PC-3 (cell line): ENCODE measurements around the gene IGFALS. TPM values are rescaled to one million over a fixed set of nuclear protein-coding genes. Genes with fewer than 3 reads are reported as not detected.

Experiments
- ATAC-seq: fragments of 200-7000 bp; cut with Tn5 transposase; 2 replicates; pipeline ENCODE4 v1.9.1; 2020; ENCODE audit warnings: mild to moderate bottlenecking, moderate library complexity
- BruUV-seq: library from RNA; stranded (reverse); fragments of 400-500 nt; replicated peaks from 2 replicates; lab custom pipeline; 2021; lab: Mats Ljungman, UMichigan
- CTCF ChIA-PET: fragments of 300-600 bp; sonication (Branson Sonifier 250); formaldehyde crosslinking; loops from one replicate; lab custom pipeline; 2022; ENCODE audit warnings: antibody characterized with exemption; lab: Charles Lee
- POLR2A ChIA-PET: fragments of 300-600 bp; sonication (Branson Sonifier 250); formaldehyde crosslinking; loops from one replicate; lab custom pipeline; 2022; ENCODE audit warnings: antibody characterized with exemption; ENCODE audit not compliant: unreplicated experiment; lab: Charles Lee
- DNase-seq: peaks from one replicate; pipeline ENCODE4 v3.0.0-alpha.2; 2015
- H2AFZ ChIP-seq: fragments of 300-600 bp; sonication (generic); 2 replicates; pipeline ENCODE4 v1.6.0; 2016; ENCODE audit warnings: antibody characterized with exemption, low read length
- H3F3A ChIP-seq: fragments of 300-600 bp; sonication (generic); one replicate; pipeline ENCODE4 v1.6.0; 2017; ENCODE audit warnings: antibody characterized with exemption, low read length, control low read depth, mild to moderate bottlenecking; ENCODE audit not compliant: unreplicated experiment
- H3K27ac ChIP-seq: fragments of 300-600 bp; sonication (generic); 2 replicates; pipeline ENCODE4 v1.5.1; 2016; ENCODE audit warnings: mild to moderate bottlenecking, low read length
- H3K27me3 ChIP-seq: fragments of 300-600 bp; sonication (generic); 2 replicates; pipeline ENCODE4 v1.6.1; 2016; ENCODE audit warnings: low read length, mixed read lengths
- H3K36me3 ChIP-seq: fragments of 300-600 bp; sonication (generic); 2 replicates; pipeline ENCODE4 v1.6.1; 2016; ENCODE audit warnings: low read depth, mixed run types, low read length, mixed read lengths
- H3K4me1 ChIP-seq: fragments of 300-600 bp; sonication (generic); 2 replicates; pipeline ENCODE4 v1.5.1; 2016; ENCODE audit warnings: low read length; ENCODE audit not compliant: insufficient read depth
- H3K4me2 ChIP-seq: fragments of 300-600 bp; sonication (generic); 2 replicates; pipeline ENCODE4 v1.6.0; 2016; ENCODE audit warnings: low read length
- H3K4me3 ChIP-seq: fragments of 300-600 bp; sonication (generic); 2 replicates; pipeline ENCODE4 v1.5.1; 2016; ENCODE audit warnings: mild to moderate bottlenecking, low read length, mixed read lengths
- H3K79me2 ChIP-seq: fragments of 300-600 bp; sonication (generic); 2 replicates; pipeline ENCODE4 v1.6.1; 2017; ENCODE audit warnings: low read length, mixed read lengths
- H3K9ac ChIP-seq: fragments of 300-600 bp; sonication (generic); 2 replicates; pipeline ENCODE4 v1.6.0; 2016; ENCODE audit warnings: mild to moderate bottlenecking, low read length
- H3K9me2 ChIP-seq: fragments of 300-600 bp; sonication (generic); replicated peaks from 2 replicates; pipeline ENCODE4 v1.6.1; 2016; ENCODE audit warnings: mixed run types, low read length, mixed read lengths
- H3K9me3 ChIP-seq: fragments of 300-600 bp; sonication (generic); 2 replicates; pipeline ENCODE4 v1.6.1; 2016; ENCODE audit warnings: low read length, mixed read lengths
- H4K20me1 ChIP-seq: fragments of 300-600 bp; sonication (generic); 2 replicates; pipeline ENCODE4 v1.6.1; 2016; ENCODE audit warnings: low read length, mixed read lengths
- CTCF ChIP-seq: fragments of 300-600 bp; sonication (generic); conservative IDR thresholded peaks from 2 replicates; pipeline ENCODE4 v1.5.1; 2017; ENCODE audit warnings: antibody characterized with exemption, low read depth, mild to moderate bottlenecking, low read length
- EZH2 ChIP-seq: fragments of 300-600 bp; sonication (generic); IDR thresholded peaks from one replicate; pipeline ENCODE4 v1.6.1; 2017; ENCODE audit warnings: antibody characterized with exemption, mild to moderate bottlenecking, low read length; ENCODE audit not compliant: unreplicated experiment
- EZH2phosphoT487 ChIP-seq: fragments of 300-600 bp; sonication (generic); IDR thresholded peaks from 2 replicates; pipeline ENCODE4 v1.6.1; 2018; ENCODE audit warnings: mild to moderate bottlenecking, antibody characterized with exemption, low read length, borderline replicate concordance
- intact Hi-C: fragments of 100-400 bp; cut with micrococcal nuclease; formaldehyde crosslinking; loops from 2 replicates; pipeline ENCODE4 v1.9.0; 2023
- total RNA-seq: library from RNA; depleted of rRNA; stranded (reverse); fragments of >200 nt; gene quantifications from 2 replicates; pipeline ENCODE4 v1.2.3, GENCODE V29; 2014

Gene IGFALS
- total RNA-seq, 1 experiment from 2014 or later = not detected

DNA sequence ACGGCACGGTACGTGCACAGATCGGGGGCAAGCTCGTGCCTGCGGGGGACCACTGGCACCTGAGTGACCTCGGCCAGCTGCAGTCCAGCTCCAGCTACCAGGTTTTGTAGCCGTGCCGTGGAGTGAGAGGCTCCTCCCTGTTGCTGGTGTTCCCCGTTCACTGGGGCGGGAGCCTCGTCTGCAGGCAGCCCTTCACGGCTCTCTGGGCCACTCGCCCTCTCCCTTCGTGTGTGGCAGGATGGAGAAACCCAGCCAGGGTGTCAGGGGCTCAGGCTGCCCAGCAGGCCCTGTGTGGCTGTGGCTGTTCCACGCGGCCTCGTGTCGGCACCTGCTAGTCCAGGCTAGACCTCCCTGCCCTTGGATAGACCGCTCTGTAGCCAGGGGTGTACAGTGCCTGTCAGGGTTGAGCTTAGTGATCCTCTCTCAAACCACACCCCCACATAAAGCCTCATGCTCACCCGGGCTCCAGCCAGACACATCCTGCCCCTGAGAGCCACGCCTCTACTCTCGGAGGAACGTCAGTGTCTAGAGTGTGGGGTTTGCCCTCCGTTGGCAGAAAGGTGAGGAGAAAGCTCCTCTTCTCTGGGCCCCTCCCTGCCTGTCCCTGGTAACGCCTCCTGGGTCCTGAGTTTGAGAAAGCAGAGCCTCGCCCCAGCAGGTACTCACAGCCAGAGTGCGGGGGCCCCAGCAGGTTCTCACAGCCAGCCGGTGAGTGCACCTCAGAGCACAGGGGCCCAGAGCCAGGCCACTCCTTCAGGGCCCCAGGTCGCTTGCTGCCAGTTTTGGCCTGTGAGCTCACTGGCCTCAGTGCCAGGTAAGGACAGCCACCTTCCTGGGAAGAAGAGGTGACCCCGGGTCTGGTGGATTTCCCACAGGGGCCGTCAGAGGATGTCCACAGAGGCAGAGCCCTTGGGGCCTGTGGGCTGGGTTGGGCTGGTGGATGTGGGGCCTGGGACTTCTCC is 49.8 kb downstream of the IGFALS start:
- TF ChIP-seq EZH2 (no peak), EZH2phosphoT487 (no peak), CTCF (no peak)
- Histone ChIP-seq H3K79me2 (no peaks in the 10 kb centered on the region), H3F3A (no peaks in the 10 kb centered on the region), H3K27me3 (no peaks in the 10 kb centered on the region), H3K4me3 (no peak overlapping the region), H3K27ac (no peak overlapping the region), H3K36me3 (no peaks in the 10 kb centered on the region), H3K4me1 (no peaks in the 10 kb centered on the region), H4K20me1 (no peaks in the 10 kb centered on the region), H3K9me2 (no peaks in the 10 kb centered on the region), H3K4me2 (no peak overlapping the region), H2AFZ (no peak overlapping the region), H3K9me3 (no peaks in the 10 kb centered on the region), H3K9ac (no peak overlapping the region)
- no TSS peak for BruUV-seq
- POLR2A ChIA-PET = no interaction called here
- CTCF ChIA-PET = no interaction called here
- DNase-seq (no peak), ATAC-seq (no peak)
- intact Hi-C loops = no loop called here

GRCh38 chr16:1741553-1742165 is 51.8 kb downstream of the IGFALS start:
- TF ChIP-seq EZH2 = no peak
- TF ChIP-seq CTCF = no peak
- no peak for TF ChIP-seq EZH2phosphoT487
- no peaks in the 10 kb centered on the region for H3K9me2 ChIP-seq
- H3K36me3 ChIP-seq = no peaks in the 10 kb centered on the region
- intact Hi-C loops = no loop called here
- no peak overlapping the region for H3K27ac ChIP-seq
- CTCF ChIA-PET = no interaction called here
- no TSS peak for BruUV-seq
- POLR2A ChIA-PET = no interaction called here
- H3K4me2 ChIP-seq = no peak overlapping the region
- H3K4me3 ChIP-seq = no peak overlapping the region
- no peaks in the 10 kb centered on the region for H3K79me2 ChIP-seq
- H3F3A ChIP-seq = no peaks in the 10 kb centered on the region
- H3K27me3 ChIP-seq = no peaks in the 10 kb centered on the region
- H2AFZ ChIP-seq = no peak overlapping the region
- no peaks in the 10 kb centered on the region for H4K20me1 ChIP-seq
- no peaks in the 10 kb centered on the region for H3K9me3 ChIP-seq
- no peak overlapping the region for H3K9ac ChIP-seq
- DNase-seq (no peak), ATAC-seq (no peak)
- H3K4me1 ChIP-seq = no peaks in the 10 kb centered on the region
